22Rv1 (cell line): Measurements from ENCODE around the gene MAP1LC3A.

ENCODE experiments used
- CTCF ChIP-seq: fragments of 450-650 bp; IDR thresholded peaks from 2 replicates; pipeline ENCODE4 v1.5.1; 2017; ENCODE audit warnings: mild to moderate bottlenecking
- ZFX ChIP-seq: fragments of 450-650 bp; IDR thresholded peaks from 2 replicates; pipeline ENCODE4 v1.6.1; 2017; ENCODE audit warnings: antibody characterized with exemption, borderline replicate concordance

GRCh38 chr20:34541264-34541901, 17.1 kb upstream of the MAP1LC3A start:
- no peak for TF ChIP-seq CTCF
- no peak for TF ChIP-seq ZFX
